H9 (cell line): ENCODE results near the gene GAK. TPM values are rescaled to one million over a fixed set of nuclear protein-coding genes. Genes with fewer than 3 reads are reported as not detected.

ENCODE experiments used
- DNase-seq: peaks from one replicate; pipeline ENCODE4 v3.0.0-alpha.2; 2017
- H2AFZ ChIP-seq: one replicate; pipeline ENCODE4 v1.6.1; 2013; ENCODE audit warnings: mild to moderate bottlenecking, low read length, control low read depth, moderate library complexity
- H2AK5ac ChIP-seq: 2 replicates; pipeline ENCODE4 v1.6.1; 2013; ENCODE audit warnings: low read length, control low read depth, mixed read lengths; ENCODE audit not compliant: insufficient read length
- H2BK120ac ChIP-seq: one replicate; pipeline ENCODE4 v1.6.1; 2013; ENCODE audit warnings: low read depth, mild to moderate bottlenecking, low read length, control low read depth, inconsistent platforms; ENCODE audit not compliant: poor library complexity, severe bottlenecking
- H2BK12ac ChIP-seq: 2 replicates; pipeline ENCODE4 v1.6.1; 2013; ENCODE audit warnings: low read length, control low read depth, mixed read lengths, low read depth; ENCODE audit not compliant: insufficient read length
- H2BK15ac ChIP-seq: 2 replicates; pipeline ENCODE4 v1.6.1; 2013; ENCODE audit warnings: low read depth, low read length, control low read depth
- H2BK20ac ChIP-seq: one replicate; pipeline ENCODE4 v1.6.1; 2013; ENCODE audit warnings: low read depth, mild to moderate bottlenecking, low read length, control low read depth, inconsistent platforms; ENCODE audit not compliant: poor library complexity, severe bottlenecking
- H2BK5ac ChIP-seq: 2 replicates; pipeline ENCODE4 v1.6.1; 2013; ENCODE audit warnings: low read length, control low read depth, mixed read lengths; ENCODE audit not compliant: insufficient read length
- H3K14ac ChIP-seq: 2 replicates; pipeline ENCODE4 v1.6.1; 2013; ENCODE audit warnings: low read length, control low read depth; ENCODE audit not compliant: insufficient read depth
- H3K18ac ChIP-seq: 2 replicates; pipeline ENCODE4 v1.6.1; 2013; ENCODE audit warnings: low read depth, mild to moderate bottlenecking, mixed read lengths, low read length, control low read depth; ENCODE audit not compliant: insufficient read length
- H3K23ac ChIP-seq: 2 replicates; pipeline ENCODE4 v1.6.1; 2013; ENCODE audit warnings: low read length, control low read depth, mixed read lengths, low read depth; ENCODE audit not compliant: insufficient read length
- H3K23me2 ChIP-seq: 2 replicates; pipeline ENCODE4 v1.6.1; 2013; ENCODE audit warnings: low read depth, mild to moderate bottlenecking, mixed read lengths, low read length, control low read depth; ENCODE audit not compliant: insufficient read length, poor library complexity, severe bottlenecking
- H3K27ac ChIP-seq: 2 replicates; pipeline ENCODE4 v1.5.1; 2013; ENCODE audit warnings: low read length, control low read depth, mixed read lengths, low read depth; ENCODE audit not compliant: insufficient read length
- H3K27me3 ChIP-seq: 2 replicates; pipeline ENCODE4 v1.6.1; 2013; ENCODE audit warnings: low read length, control low read depth, inconsistent platforms; ENCODE audit not compliant: insufficient read depth
- H3K4ac ChIP-seq: 2 replicates; pipeline ENCODE4 v1.6.1; 2013; ENCODE audit warnings: low read depth, mild to moderate bottlenecking, control low read depth, inconsistent platforms, low read length, moderate library complexity
- H3K4me1 ChIP-seq: 2 replicates; pipeline ENCODE4 v1.6.1; 2013; ENCODE audit warnings: low read length, control low read depth, inconsistent platforms; ENCODE audit not compliant: insufficient read depth
- H3K4me2 ChIP-seq: 2 replicates; pipeline ENCODE4 v1.6.1; 2013; ENCODE audit warnings: low read length, control low read depth, mixed read lengths; ENCODE audit not compliant: insufficient read length, insufficient read depth
- H3K56ac ChIP-seq: 2 replicates; pipeline ENCODE4 v1.6.1; 2013; ENCODE audit warnings: low read depth, mild to moderate bottlenecking, mixed read lengths, low read length, control low read depth; ENCODE audit not compliant: insufficient read length
- H3K79me1 ChIP-seq: 2 replicates; pipeline ENCODE4 v1.6.1; 2013; ENCODE audit warnings: low read depth, mild to moderate bottlenecking, moderate library complexity, low read length, control low read depth, inconsistent platforms; ENCODE audit not compliant: insufficient read depth, poor library complexity, severe bottlenecking
- H3K79me2 ChIP-seq: 2 replicates; pipeline ENCODE4 v1.6.1; 2013; ENCODE audit warnings: low read length, control low read depth, inconsistent platforms; ENCODE audit not compliant: insufficient read depth
- H3K9ac ChIP-seq: 2 replicates; pipeline ENCODE4 v1.6.1; 2013; ENCODE audit warnings: low read length, control low read depth, mixed read lengths; ENCODE audit not compliant: insufficient read length; ENCODE audit errors: extremely low read depth
- H3K9me3 ChIP-seq: one replicate; pipeline ENCODE4 v1.6.1; 2013; ENCODE audit warnings: low read depth, low read length, inconsistent platforms; ENCODE audit not compliant: control insufficient read depth
- H3T11ph ChIP-seq: one replicate; pipeline ENCODE4 v1.6.1; 2013; ENCODE audit warnings: mild to moderate bottlenecking, low read length, control low read depth, inconsistent platforms
- H4K20me1 ChIP-seq: one replicate; pipeline ENCODE4 v1.6.1; 2013; ENCODE audit not compliant: control insufficient read depth, insufficient read length, insufficient read depth
- H4K5ac ChIP-seq: 2 replicates; pipeline ENCODE4 v1.6.1; 2013; ENCODE audit warnings: low read depth, mild to moderate bottlenecking, mixed read lengths, low read length, control low read depth; ENCODE audit not compliant: insufficient read length
- H4K8ac ChIP-seq: replicated peaks from 2 replicates; pipeline ENCODE4 v1.6.1; 2013; ENCODE audit warnings: low read length, control low read depth, mixed read lengths, low read depth; ENCODE audit not compliant: insufficient read length
- H4K91ac ChIP-seq: 2 replicates; pipeline ENCODE4 v1.6.1; 2013; ENCODE audit warnings: low read depth, mild to moderate bottlenecking, moderate library complexity, mixed read lengths, low read length, control low read depth; ENCODE audit not compliant: insufficient read length
- H3K27ac Mint-ChIP-seq, 3 experiments: 2 replicates in 2 of 3; 3 replicates in 1 of 3; pipeline ENCODE4 v1.8.0; 2020 to 2021; ENCODE audit warnings: mixed read lengths in 3 of 3, mild to moderate bottlenecking in 1 of 3, moderate library complexity in 1 of 3
- H3K27me3 Mint-ChIP-seq: 2 replicates; pipeline ENCODE4 v1.8.0; 2021; ENCODE audit warnings: low read depth, mild to moderate bottlenecking, moderate library complexity, mixed read lengths
- H3K36me3 Mint-ChIP-seq, 3 experiments: 2 replicates in 2 of 3; 3 replicates in 1 of 3; pipeline ENCODE4 v1.8.0; 2020 to 2021; ENCODE audit warnings: low read depth in 3 of 3, mixed read lengths in 3 of 3; ENCODE audit not compliant: insufficient read depth in 1 of 3
- H3K4me1 Mint-ChIP-seq, 2 experiments: 2 replicates each; pipeline ENCODE4 v1.8.0; 2020; ENCODE audit warnings: mixed read lengths in 2 of 2
- H3K4me3 Mint-ChIP-seq, 2 experiments: 2 replicates in 1 of 2; 3 replicates in 1 of 2; pipeline ENCODE4 v1.8.0; 2020 to 2021; ENCODE audit warnings: mild to moderate bottlenecking in 2 of 2, mixed read lengths in 2 of 2, moderate library complexity in 1 of 2
- H3K9me3 Mint-ChIP-seq, 2 experiments: 2 replicates in 1 of 2; 3 replicates in 1 of 2; pipeline ENCODE4 v1.8.0; 2020; ENCODE audit warnings: mild to moderate bottlenecking in 2 of 2, mixed read lengths in 2 of 2, moderate library complexity in 1 of 2
- CTCF ChIP-seq: fragments of 200-600 bp; sonication (generic); conservative IDR thresholded peaks from 3 replicates; pipeline ENCODE4 v1.8.0; 2021; ENCODE audit warnings: antibody characterized with exemption, mild to moderate bottlenecking
- WGBS: extraction: QIAGEN DNeasy Blood & Tissue Kit; methylation state at CpG from one replicate; pipeline ENCODE4 v1.1.7; 2013; ENCODE audit warnings: missing lambda C conversion rate, low lambda C conversion rate, mixed read lengths; ENCODE audit not compliant: insufficient read length; ENCODE audit errors: extremely low coverage; 5-methylcytosine and 5-hydroxymethylcytosine counted together
- total RNA-seq: library from RNA; stranded (reverse); gene quantifications from 2 replicates; pipeline ENCODE4 v1.2.1, GENCODE V29; 2021

GAK gene
- total RNA-seq, 1 experiment from 2014 or later = 80.7 TPM

DNA sequence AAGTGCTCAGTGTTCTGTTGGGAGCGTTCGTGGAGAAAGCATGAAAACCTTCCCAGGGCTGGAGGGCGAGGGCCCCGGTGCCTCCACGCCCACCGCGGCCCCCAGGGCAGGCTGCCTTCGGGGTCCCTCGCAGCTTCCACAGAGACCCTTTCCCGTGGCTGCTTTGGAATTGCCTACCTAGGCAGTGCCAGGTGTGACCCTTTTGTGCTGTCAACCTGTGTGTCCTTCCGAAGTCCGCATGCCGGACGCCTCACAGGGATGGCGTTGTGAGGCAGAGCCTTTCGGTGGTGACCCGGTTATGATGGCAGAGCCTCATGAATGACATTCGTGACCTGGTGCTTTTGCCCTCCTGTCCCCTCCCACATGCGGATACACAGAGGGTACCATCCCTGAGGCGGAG is 17.5 kb upstream of the GAK start:
- Histone ChIP-seq H2BK5ac (no peak overlapping the region), H3K79me2 (no peaks in the 10 kb centered on the region), H3K56ac (no peak overlapping the region), H2BK20ac (no peak overlapping the region), H3K23me2 (no peaks in the 10 kb centered on the region), H2AK5ac (no peak overlapping the region), H3K27ac (no peak overlapping the region), H3K9ac (no peak overlapping the region), H2AFZ (no peak overlapping the region), H4K91ac (no peak overlapping the region), H2BK15ac (no peak overlapping the region), H3K27me3 (no peaks in the 10 kb centered on the region), H3K9me3 (no peaks in the 10 kb centered on the region), H3K4ac (no peak overlapping the region), H4K20me1 (no peaks in the 10 kb centered on the region), H4K8ac (no peak overlapping the region), H2BK12ac (no peak overlapping the region), H3K4me1 (no peaks in the 10 kb centered on the region; the same call in 1 of the 2 replicates), H3K14ac (no peak overlapping the region; the same call in 1 of the 2 replicates), H4K5ac (no peak overlapping the region), H3T11ph (no peak overlapping the region), H3K79me1 (no peaks in the 10 kb centered on the region), H3K4me2 (no peak overlapping the region), H3K18ac (no peak overlapping the region), H3K23ac (no peak overlapping the region), H2BK120ac (no peak overlapping the region)
- Mint-ChIP-seq H3K27ac (no peak overlapping the region), H3K4me1 (peaks cover 13 to 21% of the 10 kb centered on the region in 2 experiments), H3K36me3 (no peaks in the 10 kb centered on the region; a peak in 1 of 7 replicates), H3K9me3 (no peaks in the 10 kb centered on the region), H3K27me3 (peaks cover 7% of the 10 kb centered on the region), H3K4me3 (no peak overlapping the region)
- no peak for TF ChIP-seq CTCF
- WGBS = no CpG with 5 or more reads among the region's 20 CpGs
- no peak for DNase-seq
